Gastrocnemius medialis (tissue), 4 donors: ENCODE results near the gene EFS.

ENCODE experiments used
- CTCF ChIP-seq, 5 experiments: fragments of 450-650 bp in 3 of 5; fragments of 200-600 bp in 2 of 5; sonication (generic) in 2 of 5; IDR thresholded peaks in 4 of 5; conservative IDR thresholded peaks in 1 of 5; 1 replicate in 4 of 5; 2 replicates in 1 of 5; pipeline ENCODE4 v1.5.1; 2016 to 2019; ENCODE audit warnings: antibody characterized with exemption in 5 of 5, mild to moderate bottlenecking in 3 of 5, moderate library complexity in 3 of 5
- POLR2A ChIP-seq, 2 donors: fragments of 450-650 bp; IDR thresholded peaks; one replicate each; pipeline ENCODE4 v1.6.1; 2017; ENCODE audit warnings: antibody characterized with exemption in 2 of 2, mild to moderate bottlenecking in 2 of 2, moderate library complexity in 2 of 2

DNA sequence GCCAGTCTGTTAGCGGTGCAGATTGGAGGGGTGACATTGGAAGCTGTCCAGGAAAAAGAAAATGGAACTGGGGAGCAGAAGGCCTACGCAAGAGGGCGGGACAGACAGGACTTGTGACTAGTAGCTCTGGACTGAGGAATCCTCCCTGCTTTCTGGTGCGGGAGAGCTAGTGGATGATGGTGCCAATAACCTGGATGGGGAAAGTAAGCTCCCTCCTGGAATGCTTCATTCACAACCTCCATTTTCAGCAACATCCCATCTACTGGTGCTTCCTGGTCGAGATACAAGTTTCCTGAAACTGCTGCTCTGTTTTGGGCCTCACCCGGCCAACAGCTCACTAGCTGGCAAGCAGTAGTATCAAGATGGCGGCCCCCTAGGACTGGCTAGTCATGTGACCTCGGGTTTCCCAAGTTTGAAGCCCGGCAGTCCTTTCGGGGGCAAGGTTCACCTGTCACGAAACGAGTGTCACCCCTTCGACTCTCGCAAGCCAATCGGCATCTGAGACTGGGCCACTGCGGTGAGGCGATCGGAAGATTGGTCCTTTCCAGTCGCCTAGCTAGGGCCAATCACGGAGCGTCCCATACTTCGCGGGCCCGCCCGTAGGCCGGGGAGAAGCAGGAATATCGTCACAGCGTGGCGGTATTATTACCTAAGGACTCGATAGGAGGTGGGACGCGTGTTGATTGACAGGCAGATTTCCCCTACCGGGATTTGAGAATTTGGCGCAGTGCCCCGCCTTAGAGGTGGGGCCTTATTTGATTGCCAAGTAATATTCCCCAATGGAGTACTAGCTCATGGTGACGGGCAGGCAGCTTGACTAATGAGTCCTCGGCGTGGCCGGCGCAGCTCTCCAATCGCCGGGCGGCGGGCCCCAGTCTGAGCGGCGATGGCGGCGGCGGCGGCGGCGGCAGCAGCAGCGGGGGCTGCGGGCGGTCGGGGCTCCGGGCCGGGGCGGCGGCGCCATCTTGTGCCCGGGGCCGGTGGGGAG lies 44.1 kb downstream of the EFS start, which contains the start of gene PABPN1:
- no peak for TF ChIP-seq CTCF (IDR thresholded peaks at IDR 0.05 in 4 of 5, conservative IDR thresholded peaks at IDR 0.05 in 1 of 5)
- TF ChIP-seq POLR2A (IDR thresholded peaks at IDR 0.05) = peak; percentile 83 to 86
